Subcutaneous adipose tissue (tissue), 4 donors: ENCODE measurements around the gene PIGR. TPM values are rescaled to one million over a fixed set of nuclear protein-coding genes. Genes with fewer than 3 reads are reported as not detected.

Source experiments
- total RNA-seq, 4 donors: library from RNA; depleted of rRNA; stranded (reverse); fragments of >200 nt; gene quantifications; one replicate each; pipeline ENCODE4 v1.1.0, GENCODE V29; 2016
- TF ChIP-seq, protein P1 (sequence below): fragments of 450-650 bp; IDR thresholded peaks from one replicate; pipeline ENCODE4 v1.5.1; 2016; ENCODE audit warnings: low read depth, mild to moderate bottlenecking, control low read depth, antibody characterized with exemption, moderate library complexity

The PIGR gene
- total RNA-seq, 4 donors from 2014 or later = 0.22 to 2.4 (median 0.61) TPM

DNA sequence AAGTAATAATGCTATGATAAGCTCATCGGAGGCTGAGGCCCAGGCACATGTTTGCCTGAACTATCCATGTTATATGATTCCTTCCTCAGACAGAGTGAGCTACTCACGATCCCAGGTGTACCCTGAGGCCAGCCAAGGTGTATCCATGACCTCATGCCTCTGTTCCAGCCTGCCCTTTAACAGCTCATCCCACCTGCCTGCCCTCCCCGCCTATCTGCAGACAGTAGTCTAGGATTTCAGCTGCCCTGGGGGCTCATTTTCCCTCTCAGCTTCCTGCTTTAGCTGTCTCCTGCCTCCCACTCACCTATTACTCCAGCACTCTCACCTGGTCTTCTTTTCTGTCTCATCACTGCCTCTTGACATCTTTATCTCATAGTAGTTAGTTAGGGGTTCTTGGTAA, 50.9 kb downstream of the PIGR start:
- TF ChIP-seq, protein P1, sequence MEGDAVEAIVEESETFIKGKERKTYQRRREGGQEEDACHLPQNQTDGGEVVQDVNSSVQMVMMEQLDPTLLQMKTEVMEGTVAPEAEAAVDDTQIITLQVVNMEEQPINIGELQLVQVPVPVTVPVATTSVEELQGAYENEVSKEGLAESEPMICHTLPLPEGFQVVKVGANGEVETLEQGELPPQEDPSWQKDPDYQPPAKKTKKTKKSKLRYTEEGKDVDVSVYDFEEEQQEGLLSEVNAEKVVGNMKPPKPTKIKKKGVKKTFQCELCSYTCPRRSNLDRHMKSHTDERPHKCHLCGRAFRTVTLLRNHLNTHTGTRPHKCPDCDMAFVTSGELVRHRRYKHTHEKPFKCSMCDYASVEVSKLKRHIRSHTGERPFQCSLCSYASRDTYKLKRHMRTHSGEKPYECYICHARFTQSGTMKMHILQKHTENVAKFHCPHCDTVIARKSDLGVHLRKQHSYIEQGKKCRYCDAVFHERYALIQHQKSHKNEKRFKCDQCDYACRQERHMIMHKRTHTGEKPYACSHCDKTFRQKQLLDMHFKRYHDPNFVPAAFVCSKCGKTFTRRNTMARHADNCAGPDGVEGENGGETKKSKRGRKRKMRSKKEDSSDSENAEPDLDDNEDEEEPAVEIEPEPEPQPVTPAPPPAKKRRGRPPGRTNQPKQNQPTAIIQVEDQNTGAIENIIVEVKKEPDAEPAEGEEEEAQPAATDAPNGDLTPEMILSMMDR = no peak

- TF ChIP-seq, protein P1 = no peak
Observed at GRCh38 chr1:206893380-206893779, 52.9 kb downstream of the PIGR start.

GRCh38 chr1:206892351-206892984, 53.8 kb downstream of the PIGR start:
- TF ChIP-seq, protein P1 = no peak

DNA sequence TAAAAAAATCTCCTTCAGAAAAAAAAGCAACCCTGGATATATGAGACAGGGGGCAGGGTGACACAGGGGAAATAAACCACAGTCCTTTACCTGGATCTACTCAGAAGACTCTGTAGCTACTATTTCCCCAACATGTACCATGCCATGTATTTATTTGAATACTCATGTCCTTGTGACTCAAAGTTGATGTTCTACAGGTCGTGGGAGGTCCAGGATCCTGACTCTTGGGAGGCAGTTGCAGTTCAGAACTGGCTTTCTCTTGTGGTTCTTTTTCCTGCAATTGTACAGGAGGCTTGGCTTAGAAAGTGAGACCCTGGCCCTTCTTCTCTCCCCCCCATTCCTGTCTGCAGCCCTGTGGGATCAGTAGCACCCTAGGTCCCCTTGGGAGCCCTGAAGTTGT, 54.9 kb downstream of the PIGR start:
- TF ChIP-seq, protein P1 = no peak

DNA sequence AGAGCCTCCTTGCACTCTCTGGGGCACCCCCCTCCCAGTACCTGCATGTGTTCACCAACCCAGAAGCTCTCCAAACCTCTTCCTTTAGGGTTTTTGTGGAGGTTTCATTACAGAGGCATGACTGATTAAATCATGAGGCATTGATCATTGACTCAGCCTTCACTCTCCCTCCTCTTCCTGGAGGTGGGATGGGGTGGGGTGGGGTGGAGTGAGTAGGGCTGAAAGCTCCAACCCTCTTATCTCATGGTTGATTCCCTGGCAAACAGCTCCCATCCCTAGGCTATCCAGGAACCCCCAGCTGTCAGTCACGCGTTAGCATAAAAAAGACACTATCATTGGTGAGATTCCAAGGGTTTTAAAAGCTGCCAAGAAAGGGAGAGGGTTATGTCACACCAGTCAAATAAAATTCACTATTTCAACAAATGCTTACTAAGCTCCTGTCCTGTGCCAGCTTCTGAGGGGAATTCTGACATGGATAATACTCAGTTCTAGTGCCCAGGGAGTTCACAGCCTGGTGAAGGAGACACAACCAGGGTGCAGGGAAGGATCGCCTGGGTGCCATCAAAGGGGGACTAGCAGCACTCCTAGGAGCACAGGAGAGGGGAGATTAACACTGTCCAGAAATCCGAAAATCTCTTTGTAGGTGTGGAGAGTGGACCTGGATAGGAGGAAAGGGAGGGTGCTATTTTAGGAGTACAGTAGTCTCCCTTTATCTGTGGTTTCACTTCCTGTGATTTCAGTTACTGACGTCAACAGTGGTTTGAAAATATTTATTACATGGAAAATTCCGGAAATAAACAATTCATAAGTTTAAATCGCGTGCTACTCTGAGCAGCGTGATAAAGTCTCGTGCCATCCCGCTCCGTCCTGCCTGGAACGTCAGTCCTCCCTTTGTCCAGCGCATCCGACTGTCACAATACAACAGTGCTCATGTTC, 55.9 kb downstream of the PIGR start:
- TF ChIP-seq, protein P1 = no peak

DNA sequence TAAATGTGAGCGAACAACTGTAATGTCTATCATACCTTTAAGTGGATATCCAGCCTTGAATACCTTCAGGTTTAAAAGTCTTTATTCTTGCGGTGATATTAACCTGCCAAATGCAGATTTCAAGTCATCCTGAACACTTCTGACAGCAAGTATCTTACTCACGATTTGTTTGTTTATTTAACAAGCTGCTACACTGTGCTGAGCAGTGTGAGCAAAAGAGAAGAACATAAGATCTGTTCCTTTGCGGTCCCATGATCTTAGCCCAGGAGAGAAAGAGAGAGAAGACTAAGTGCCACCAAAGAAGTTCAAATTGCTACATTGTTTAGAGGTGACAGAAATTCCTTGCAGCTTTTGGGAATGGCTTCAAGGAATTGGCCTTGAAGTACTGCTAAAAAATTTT, 58.6 kb downstream of the PIGR start:
- TF ChIP-seq, protein P1 = no peak

DNA sequence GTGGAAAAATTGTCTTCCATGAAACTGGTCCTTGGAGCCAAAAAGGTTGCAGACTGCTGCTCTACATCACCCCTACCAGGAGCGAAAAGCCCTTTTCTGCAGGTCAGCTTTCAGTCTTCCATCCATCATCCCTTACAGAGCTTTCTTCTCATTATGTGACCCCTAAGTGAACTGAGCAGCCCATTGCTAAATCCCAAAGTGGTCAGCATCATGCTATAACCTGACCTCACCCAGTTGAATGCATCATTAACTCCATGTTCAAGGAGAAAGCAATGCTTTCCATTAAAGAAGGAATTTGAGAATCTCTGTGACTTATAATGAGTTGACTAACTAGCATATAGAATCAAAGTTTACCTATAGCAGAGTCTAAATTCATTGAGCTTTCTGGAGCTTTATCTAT, 59.4 kb downstream of the PIGR start:
- TF ChIP-seq, protein P1 = no peak
